CD14-positive monocyte (primary cell): ENCODE measurements around the gene DRD5. TPM values are rescaled to one million over a fixed set of nuclear protein-coding genes. Genes with fewer than 3 reads are reported as not detected.

Experiments used
- DNase-seq, 3 donors: peaks; one replicate each; pipeline ENCODE4 v3.0.0-alpha.2; 2011 to 2022
- H2AFZ ChIP-seq: 2 replicates; pipeline ENCODE4 v1.6.0; 2012; ENCODE audit warnings: mild to moderate bottlenecking, low read depth, low read length, inconsistent platforms; ENCODE audit not compliant: insufficient read depth, poor library complexity, severe bottlenecking
- H3K27ac ChIP-seq, 2 donors: 1 replicate in 1 of 2; 2 replicates in 1 of 2; pipeline ENCODE4 v1.5.1; 2012 to 2013; ENCODE audit warnings: low read length in 2 of 2, control low read depth in 1 of 2, inconsistent platforms in 1 of 2, low read depth in 1 of 2, mild to moderate bottlenecking in 1 of 2
- H3K27me3 ChIP-seq, 2 donors: one replicate each; pipeline versions ENCODE4 v1.6.0 to v1.6.1; 2011 to 2013; ENCODE audit warnings: low read length in 2 of 2; ENCODE audit not compliant: control insufficient read depth in 2 of 2, insufficient read depth in 2 of 2
- H3K36me3 ChIP-seq, 2 donors: replicated peaks in 1 of 2; 1 replicate in 1 of 2; 2 replicates in 1 of 2; pipeline versions ENCODE4 v1.5.1 to v1.6.1; 2012 to 2013; ENCODE audit warnings: low read length in 2 of 2, control low read depth in 1 of 2, inconsistent platforms in 1 of 2, mild to moderate bottlenecking in 1 of 2; ENCODE audit not compliant: insufficient read depth in 2 of 2, control insufficient read depth in 1 of 2
- H3K4me1 ChIP-seq, 2 donors: 1 replicate in 1 of 2; 2 replicates in 1 of 2; pipeline versions ENCODE4 v1.5.1 to v1.6.1; 2012 to 2013; ENCODE audit warnings: low read length in 2 of 2, control low read depth in 1 of 2, inconsistent platforms in 1 of 2, mild to moderate bottlenecking in 1 of 2, moderate library complexity in 1 of 2; ENCODE audit not compliant: insufficient read depth in 2 of 2, control insufficient read depth in 1 of 2
- H3K4me2 ChIP-seq: replicated peaks from 2 replicates; pipeline ENCODE3; 2012; ENCODE audit warnings: low read length, moderate library complexity, mild to moderate bottlenecking; ENCODE audit not compliant: poor library complexity, severe bottlenecking; ENCODE audit errors: extremely low read depth
- H3K4me3 ChIP-seq, 3 experiments: fragments of 200-600 bp in 1 of 3; sonication (generic) in 1 of 3; replicated peaks in 1 of 3; 1 replicate in 2 of 3; 2 replicates in 1 of 3; pipeline ENCODE4 v1.5.1; 2011 to 2013; ENCODE audit warnings: low read length in 3 of 3, mild to moderate bottlenecking in 3 of 3, control low read depth in 2 of 3, low read depth in 2 of 3, inconsistent platforms in 1 of 3, moderate library complexity in 1 of 3
- H3K79me2 ChIP-seq: 2 replicates; pipeline ENCODE4 v1.6.0; 2012; ENCODE audit warnings: mild to moderate bottlenecking, control low read depth, inconsistent platforms, low read length, moderate library complexity; ENCODE audit not compliant: insufficient read depth
- H3K9ac ChIP-seq: 2 replicates; pipeline ENCODE4 v1.6.0; 2017; ENCODE audit warnings: low read length, mild to moderate bottlenecking; ENCODE audit not compliant: insufficient read depth, poor library complexity, severe bottlenecking
- H3K9me3 ChIP-seq, 2 donors: replicated peaks in 1 of 2; 1 replicate in 1 of 2; 2 replicates in 1 of 2; pipeline versions ENCODE4 v1.5.1 to v1.6.1; 2012 to 2013; ENCODE audit warnings: low read length in 2 of 2, control low read depth in 1 of 2; ENCODE audit not compliant: control insufficient read depth in 1 of 2, insufficient read depth in 1 of 2
- H4K20me1 ChIP-seq: 2 replicates; pipeline ENCODE4 v1.6.0; 2012; ENCODE audit warnings: mild to moderate bottlenecking, low read length, control low read depth, moderate library complexity; ENCODE audit not compliant: insufficient read depth
- H3K27ac Mint-ChIP-seq, 7 donors: one replicate each; pipeline ENCODE4 v1.8.0; 2020; ENCODE audit warnings: mild to moderate bottlenecking in 7 of 7, mixed read lengths in 7 of 7, moderate library complexity in 6 of 7, inconsistent platforms in 2 of 7
- H3K27me3 Mint-ChIP-seq, 3 donors: one replicate each; pipeline ENCODE4 v1.8.0; 2021 to 2022; ENCODE audit warnings: low read depth in 3 of 3, mild to moderate bottlenecking in 3 of 3, mixed read lengths in 3 of 3, moderate library complexity in 3 of 3, inconsistent platforms in 1 of 3
- H3K36me3 Mint-ChIP-seq, 2 donors: one replicate each; pipeline ENCODE4 v1.8.0; 2020; ENCODE audit warnings: mixed read lengths in 2 of 2, inconsistent platforms in 1 of 2, mild to moderate bottlenecking in 1 of 2
- H3K4me1 Mint-ChIP-seq: one replicate; pipeline ENCODE4 v1.8.0; 2020; ENCODE audit warnings: mild to moderate bottlenecking, mixed read lengths
- H3K4me3 Mint-ChIP-seq, 2 donors: one replicate each; pipeline ENCODE4 v1.8.0; 2020; ENCODE audit warnings: mild to moderate bottlenecking in 2 of 2, mixed read lengths in 2 of 2, moderate library complexity in 1 of 2
- H3K9me3 Mint-ChIP-seq, 7 donors: one replicate each; pipeline ENCODE4 v1.8.0; 2020 to 2022; ENCODE audit warnings: mixed read lengths in 7 of 7, mild to moderate bottlenecking in 6 of 7, moderate library complexity in 6 of 7, inconsistent platforms in 2 of 7
- WGBS: methylation state at CpG from one replicate; pipeline ENCODE4 v1.1.5; 2013; ENCODE audit warnings: missing lambda C conversion rate; ENCODE audit not compliant: insufficient coverage; 5-methylcytosine and 5-hydroxymethylcytosine counted together
- intact Hi-C, 2 donors: fragments of 100-400 bp; cut with micrococcal nuclease; formaldehyde crosslinking; loops; one replicate each; pipeline versions ENCODE4 v1.15.0 to v1.15.1; 2023
- polyA plus RNA-seq, 3 donors: library from polyadenylated mRNA; depleted of rRNA in 1 of 3; unstranded in 2 of 3; stranded (reverse) in 1 of 3; fragments of 300-500 nt in 2 of 3; fragments of >200 nt in 1 of 3; fragmentation: Illumina TruSeq in 2 of 3; gene quantifications; 1 replicate in 2 of 3; 2 replicates in 1 of 3; pipeline ENCODE4 v1.2.3, GENCODE V29; 2012 to 2021
- TF ChIP-seq, protein P1 (sequence below): fragments of 200-600 bp; IDR thresholded peaks from one replicate; pipeline ENCODE4 v1.8.0; 2022; ENCODE audit warnings: antibody characterized with exemption, mild to moderate bottlenecking

DRD5 gene
- polyA plus RNA-seq, 3 donors, result not detected

- H3K4me2 ChIP-seq, result no peak overlapping the region
- no peaks in the 10 kb centered on the region for H3K9me3 ChIP-seq
- 58% methylated on average over 5 of the region's 11 CpGs for WGBS
- H3K4me3 ChIP-seq, result no peak overlapping the region
- Mint-ChIP-seq H3K4me1 (peaks cover 6% of the 10 kb centered on the region), H3K27ac (peak overlapping the region in 1 of 7 donors; percentile 5), H3K27me3 (peaks cover 0 to 13% (median 8%) of the 10 kb centered on the region in 3 donors), H3K36me3 (no peaks in the 10 kb centered on the region), H3K9me3 (peaks cover 0 to 3% (median 0%) of the 10 kb centered on the region in 7 donors), H3K4me3 (no peak overlapping the region)
- no peaks in the 10 kb centered on the region for H4K20me1 ChIP-seq
- H3K27ac ChIP-seq, result no peak overlapping the region
- TF ChIP-seq, protein P1, sequence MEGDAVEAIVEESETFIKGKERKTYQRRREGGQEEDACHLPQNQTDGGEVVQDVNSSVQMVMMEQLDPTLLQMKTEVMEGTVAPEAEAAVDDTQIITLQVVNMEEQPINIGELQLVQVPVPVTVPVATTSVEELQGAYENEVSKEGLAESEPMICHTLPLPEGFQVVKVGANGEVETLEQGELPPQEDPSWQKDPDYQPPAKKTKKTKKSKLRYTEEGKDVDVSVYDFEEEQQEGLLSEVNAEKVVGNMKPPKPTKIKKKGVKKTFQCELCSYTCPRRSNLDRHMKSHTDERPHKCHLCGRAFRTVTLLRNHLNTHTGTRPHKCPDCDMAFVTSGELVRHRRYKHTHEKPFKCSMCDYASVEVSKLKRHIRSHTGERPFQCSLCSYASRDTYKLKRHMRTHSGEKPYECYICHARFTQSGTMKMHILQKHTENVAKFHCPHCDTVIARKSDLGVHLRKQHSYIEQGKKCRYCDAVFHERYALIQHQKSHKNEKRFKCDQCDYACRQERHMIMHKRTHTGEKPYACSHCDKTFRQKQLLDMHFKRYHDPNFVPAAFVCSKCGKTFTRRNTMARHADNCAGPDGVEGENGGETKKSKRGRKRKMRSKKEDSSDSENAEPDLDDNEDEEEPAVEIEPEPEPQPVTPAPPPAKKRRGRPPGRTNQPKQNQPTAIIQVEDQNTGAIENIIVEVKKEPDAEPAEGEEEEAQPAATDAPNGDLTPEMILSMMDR, result peak; percentile 65
- H2AFZ ChIP-seq, result no peak overlapping the region
- H3K27me3 ChIP-seq, result no peaks in the 10 kb centered on the region
- intact Hi-C loops, result loop anchor here in 1 of 2 donors (5.0 kb wide), 1 partner anchor 304 kb away; no protein-coding TSS in a partner anchor
- H3K36me3 ChIP-seq, result no peaks in the 10 kb centered on the region
- H3K4me1 ChIP-seq, result peaks cover 3% of the 10 kb centered on the region in 2 donors
- no peaks in the 10 kb centered on the region for H3K79me2 ChIP-seq
- no peak overlapping the region for H3K9ac ChIP-seq
- peak; percentile 42 to 65 (median 56) for DNase-seq
Measured at GRCh38 chr4:9762823-9763475, 18.5 kb upstream of the DRD5 start.

DNA sequence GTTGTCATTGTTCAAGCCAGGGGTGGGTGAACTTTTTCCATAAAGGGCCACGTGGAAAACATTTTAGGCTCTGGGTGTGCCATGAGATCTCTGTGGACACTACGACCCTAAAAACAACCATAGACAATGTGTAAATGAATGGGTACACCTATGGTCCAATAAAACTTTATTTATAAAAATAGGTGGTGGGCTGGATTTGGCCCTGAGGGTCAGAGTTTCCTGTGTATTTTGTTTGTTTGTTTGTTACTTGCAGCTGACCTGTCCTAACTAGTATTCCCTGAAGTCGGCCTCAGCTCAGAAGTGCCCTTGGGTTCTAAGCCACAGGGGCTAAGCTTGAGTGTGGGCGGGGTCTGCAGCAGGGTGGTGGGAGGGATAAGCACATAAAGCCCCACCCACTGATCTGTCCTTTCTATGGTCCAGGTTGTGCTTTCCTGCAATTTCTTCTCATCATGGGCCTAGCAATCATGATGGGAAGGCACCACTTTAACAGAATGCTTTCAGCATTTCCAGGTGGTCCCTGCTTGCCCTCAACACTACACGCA, 17.2 kb upstream of the DRD5 start:
- H3K27me3 ChIP-seq, result no peaks in the 10 kb centered on the region
- H3K79me2 ChIP-seq, result no peaks in the 10 kb centered on the region
- Mint-ChIP-seq H3K9me3 (peaks cover 0 to 3% (median 0%) of the 10 kb centered on the region in 7 donors), H3K27me3 (peaks cover 0 to 9% (median 8%) of the 10 kb centered on the region in 3 donors), H3K27ac (no peak overlapping the region), H3K4me3 (no peak overlapping the region), H3K36me3 (no peaks in the 10 kb centered on the region), H3K4me1 (peaks cover 19% of the 10 kb centered on the region)
- no CpG with 5 or more reads among the region's 5 CpGs for WGBS
- H3K9me3 ChIP-seq, result no peaks in the 10 kb centered on the region
- peaks cover 15 to 16% of the 10 kb centered on the region in 2 donors for H3K4me1 ChIP-seq
- H4K20me1 ChIP-seq, result no peaks in the 10 kb centered on the region
- intact Hi-C loops, result loop anchor here (2.0 to 5.0 kb wide), 2 partner anchors 299 to 303 kb away; no protein-coding TSS in a partner anchor
- TF ChIP-seq, protein P1, result no peak
- no peaks in the 10 kb centered on the region for H3K36me3 ChIP-seq
- no peak for DNase-seq
- no peak overlapping the region for H3K4me3 ChIP-seq
- H2AFZ ChIP-seq, result no peak overlapping the region
- no peak overlapping the region for H3K9ac ChIP-seq
- no peak overlapping the region for H3K4me2 ChIP-seq
- no peak overlapping the region for H3K27ac ChIP-seq
